PC-3 (cell line): Measurements from ENCODE around the gene TGFA. TPM values are rescaled to one million over a fixed set of nuclear protein-coding genes. Genes with fewer than 3 reads are reported as not detected.

Experiments
- ATAC-seq: fragments of 200-7000 bp; cut with Tn5 transposase; 2 replicates; pipeline ENCODE4 v1.9.1; 2020; ENCODE audit warnings: mild to moderate bottlenecking, moderate library complexity
- BruUV-seq: library from RNA; stranded (reverse); fragments of 400-500 nt; replicated peaks from 2 replicates; lab custom pipeline; 2021; lab: Mats Ljungman, UMichigan
- CTCF ChIA-PET: fragments of 300-600 bp; sonication (Branson Sonifier 250); formaldehyde crosslinking; loops from one replicate; lab custom pipeline; 2022; ENCODE audit warnings: antibody characterized with exemption; lab: Charles Lee
- POLR2A ChIA-PET: fragments of 300-600 bp; sonication (Branson Sonifier 250); formaldehyde crosslinking; loops from one replicate; lab custom pipeline; 2022; ENCODE audit warnings: antibody characterized with exemption; ENCODE audit not compliant: unreplicated experiment; lab: Charles Lee
- DNase-seq: peaks from one replicate; pipeline ENCODE4 v3.0.0-alpha.2; 2015
- H2AFZ ChIP-seq: fragments of 300-600 bp; sonication (generic); 2 replicates; pipeline ENCODE4 v1.6.0; 2016; ENCODE audit warnings: antibody characterized with exemption, low read length
- H3F3A ChIP-seq: fragments of 300-600 bp; sonication (generic); one replicate; pipeline ENCODE4 v1.6.0; 2017; ENCODE audit warnings: antibody characterized with exemption, low read length, control low read depth, mild to moderate bottlenecking; ENCODE audit not compliant: unreplicated experiment
- H3K27ac ChIP-seq: fragments of 300-600 bp; sonication (generic); 2 replicates; pipeline ENCODE4 v1.5.1; 2016; ENCODE audit warnings: mild to moderate bottlenecking, low read length
- H3K27me3 ChIP-seq: fragments of 300-600 bp; sonication (generic); 2 replicates; pipeline ENCODE4 v1.6.1; 2016; ENCODE audit warnings: low read length, mixed read lengths
- H3K36me3 ChIP-seq: fragments of 300-600 bp; sonication (generic); 2 replicates; pipeline ENCODE4 v1.6.1; 2016; ENCODE audit warnings: low read depth, mixed run types, low read length, mixed read lengths
- H3K4me1 ChIP-seq: fragments of 300-600 bp; sonication (generic); 2 replicates; pipeline ENCODE4 v1.5.1; 2016; ENCODE audit warnings: low read length; ENCODE audit not compliant: insufficient read depth
- H3K4me2 ChIP-seq: fragments of 300-600 bp; sonication (generic); 2 replicates; pipeline ENCODE4 v1.6.0; 2016; ENCODE audit warnings: low read length
- H3K4me3 ChIP-seq: fragments of 300-600 bp; sonication (generic); 2 replicates; pipeline ENCODE4 v1.5.1; 2016; ENCODE audit warnings: mild to moderate bottlenecking, low read length, mixed read lengths
- H3K79me2 ChIP-seq: fragments of 300-600 bp; sonication (generic); 2 replicates; pipeline ENCODE4 v1.6.1; 2017; ENCODE audit warnings: low read length, mixed read lengths
- H3K9ac ChIP-seq: fragments of 300-600 bp; sonication (generic); 2 replicates; pipeline ENCODE4 v1.6.0; 2016; ENCODE audit warnings: mild to moderate bottlenecking, low read length
- H3K9me2 ChIP-seq: fragments of 300-600 bp; sonication (generic); replicated peaks from 2 replicates; pipeline ENCODE4 v1.6.1; 2016; ENCODE audit warnings: mixed run types, low read length, mixed read lengths
- H3K9me3 ChIP-seq: fragments of 300-600 bp; sonication (generic); 2 replicates; pipeline ENCODE4 v1.6.1; 2016; ENCODE audit warnings: low read length, mixed read lengths
- H4K20me1 ChIP-seq: fragments of 300-600 bp; sonication (generic); 2 replicates; pipeline ENCODE4 v1.6.1; 2016; ENCODE audit warnings: low read length, mixed read lengths
- EZH2 ChIP-seq: fragments of 300-600 bp; sonication (generic); IDR thresholded peaks from one replicate; pipeline ENCODE4 v1.6.1; 2017; ENCODE audit warnings: antibody characterized with exemption, mild to moderate bottlenecking, low read length; ENCODE audit not compliant: unreplicated experiment
- EZH2phosphoT487 ChIP-seq: fragments of 300-600 bp; sonication (generic); IDR thresholded peaks from 2 replicates; pipeline ENCODE4 v1.6.1; 2018; ENCODE audit warnings: mild to moderate bottlenecking, antibody characterized with exemption, low read length, borderline replicate concordance
- intact Hi-C: fragments of 100-400 bp; cut with micrococcal nuclease; formaldehyde crosslinking; loops from 2 replicates; pipeline ENCODE4 v1.9.0; 2023
- total RNA-seq: library from RNA; depleted of rRNA; stranded (reverse); fragments of >200 nt; gene quantifications from 2 replicates; pipeline ENCODE4 v1.2.3, GENCODE V29; 2014
- TF ChIP-seq, protein P1 (sequence below): fragments of 300-600 bp; sonication (generic); conservative IDR thresholded peaks from 2 replicates; pipeline ENCODE4 v1.5.1; 2017; ENCODE audit warnings: antibody characterized with exemption, low read depth, mild to moderate bottlenecking, low read length

The TGFA gene
- total RNA-seq, 1 experiment from 2014 or later: 45.0 TPM

DNA sequence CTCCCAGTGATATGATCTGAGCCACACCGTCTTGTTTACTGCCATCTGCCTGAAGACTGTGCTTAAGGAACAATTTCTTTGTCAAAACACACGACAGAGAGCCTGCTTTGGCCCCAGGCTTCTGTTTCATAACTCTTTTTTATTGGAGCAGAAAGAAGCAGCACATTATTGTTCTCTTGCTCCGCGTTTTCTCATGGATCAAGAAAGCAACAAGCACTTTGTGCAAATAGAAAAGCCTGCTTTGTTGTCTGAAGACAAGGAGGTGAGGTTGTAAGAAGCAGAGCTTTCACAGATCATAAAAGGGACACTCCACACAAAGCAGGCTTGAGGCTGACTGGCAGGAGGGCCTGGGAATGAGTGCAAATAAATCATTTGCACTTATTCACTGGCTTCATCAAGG, 133.5 kb downstream of the TGFA start:
- DNase-seq: no peak
- H3K4me3 ChIP-seq: no peak overlapping the region
- TF ChIP-seq, protein P1, sequence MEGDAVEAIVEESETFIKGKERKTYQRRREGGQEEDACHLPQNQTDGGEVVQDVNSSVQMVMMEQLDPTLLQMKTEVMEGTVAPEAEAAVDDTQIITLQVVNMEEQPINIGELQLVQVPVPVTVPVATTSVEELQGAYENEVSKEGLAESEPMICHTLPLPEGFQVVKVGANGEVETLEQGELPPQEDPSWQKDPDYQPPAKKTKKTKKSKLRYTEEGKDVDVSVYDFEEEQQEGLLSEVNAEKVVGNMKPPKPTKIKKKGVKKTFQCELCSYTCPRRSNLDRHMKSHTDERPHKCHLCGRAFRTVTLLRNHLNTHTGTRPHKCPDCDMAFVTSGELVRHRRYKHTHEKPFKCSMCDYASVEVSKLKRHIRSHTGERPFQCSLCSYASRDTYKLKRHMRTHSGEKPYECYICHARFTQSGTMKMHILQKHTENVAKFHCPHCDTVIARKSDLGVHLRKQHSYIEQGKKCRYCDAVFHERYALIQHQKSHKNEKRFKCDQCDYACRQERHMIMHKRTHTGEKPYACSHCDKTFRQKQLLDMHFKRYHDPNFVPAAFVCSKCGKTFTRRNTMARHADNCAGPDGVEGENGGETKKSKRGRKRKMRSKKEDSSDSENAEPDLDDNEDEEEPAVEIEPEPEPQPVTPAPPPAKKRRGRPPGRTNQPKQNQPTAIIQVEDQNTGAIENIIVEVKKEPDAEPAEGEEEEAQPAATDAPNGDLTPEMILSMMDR: no peak
- no peak for TF ChIP-seq EZH2
- TF ChIP-seq EZH2phosphoT487: no peak
- no peak overlapping the region for H3K4me2 ChIP-seq
- no peak for ATAC-seq
- intact Hi-C loops: no loop called here
- H3F3A ChIP-seq: no peaks in the 10 kb centered on the region
- BruUV-seq: no TSS peak
- H3K27ac ChIP-seq: no peak overlapping the region
- no peaks in the 10 kb centered on the region for H3K9me2 ChIP-seq
- no peaks in the 10 kb centered on the region for H3K27me3 ChIP-seq
- no peak overlapping the region for H3K9ac ChIP-seq
- no peaks in the 10 kb centered on the region for H3K4me1 ChIP-seq
- ChIA-PET CTCF (no interaction called here), POLR2A (interaction anchor here (0.5 kb wide), 1 partner anchor 1375 kb away, joined by 3 read pairs; no protein-coding TSS in a partner anchor)
- no peaks in the 10 kb centered on the region for H4K20me1 ChIP-seq
- no peaks in the 10 kb centered on the region for H3K36me3 ChIP-seq
- H2AFZ ChIP-seq: peak overlapping the region; percentile 37; the same call in 1 of the 2 replicates
- no peaks in the 10 kb centered on the region for H3K79me2 ChIP-seq
- H3K9me3 ChIP-seq: no peaks in the 10 kb centered on the region

- Histone ChIP-seq H4K20me1 (no peaks in the 10 kb centered on the region), H3K79me2 (no peaks in the 10 kb centered on the region), H3K9ac (no peak overlapping the region), H3K4me1 (no peaks in the 10 kb centered on the region), H3K27ac (no peak overlapping the region), H3K27me3 (no peaks in the 10 kb centered on the region), H2AFZ (no peak overlapping the region), H3K9me2 (no peaks in the 10 kb centered on the region), H3K4me2 (no peak overlapping the region), H3K9me3 (no peaks in the 10 kb centered on the region), H3K4me3 (no peak overlapping the region), H3F3A (no peaks in the 10 kb centered on the region), H3K36me3 (no peaks in the 10 kb centered on the region)
- no peak for DNase-seq
- ATAC-seq: no peak
- intact Hi-C loops: no loop called here
- TF ChIP-seq EZH2 (no peak), EZH2phosphoT487 (no peak)
- TF ChIP-seq, protein P1: no peak
- CTCF ChIA-PET: no interaction called here
- no TSS peak for BruUV-seq
- POLR2A ChIA-PET: no interaction called here
These were observed 135.1 kb downstream of the TGFA start for GRCh38 chr2:70418514-70418913.

DNA sequence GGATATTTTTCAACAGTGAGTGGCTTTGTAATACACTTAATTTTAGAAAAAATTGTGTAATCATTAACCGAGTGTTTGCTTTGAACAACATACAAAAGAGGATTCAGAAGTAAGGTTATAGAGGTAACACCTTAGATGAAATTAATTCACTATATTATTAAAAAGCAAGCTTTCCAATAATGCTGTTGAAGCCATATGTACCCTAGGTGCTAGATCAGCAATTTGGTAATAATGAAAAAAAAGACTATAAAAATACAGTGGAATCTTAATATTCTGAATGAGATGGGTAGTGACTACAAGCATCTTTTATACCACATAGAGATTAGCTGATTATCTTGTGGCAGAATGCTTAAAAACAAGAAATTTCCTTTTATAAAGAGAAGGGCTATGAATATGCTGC, 136.6 kb downstream of the TGFA start:
- no peaks in the 10 kb centered on the region for H3K9me2 ChIP-seq
- ATAC-seq (no peak), DNase-seq (no peak)
- POLR2A ChIA-PET: interaction anchor here (0.6 kb wide), 1 partner anchor 31 kb away, joined by 3 read pairs; no protein-coding TSS in a partner anchor
- no peak overlapping the region for H3K9ac ChIP-seq
- H3K79me2 ChIP-seq: no peaks in the 10 kb centered on the region
- H3F3A ChIP-seq: no peaks in the 10 kb centered on the region
- no TSS peak for BruUV-seq
- TF ChIP-seq EZH2 (no peak), EZH2phosphoT487 (no peak)
- TF ChIP-seq, protein P1: no peak
- H3K27ac ChIP-seq: no peak overlapping the region
- no peaks in the 10 kb centered on the region for H3K27me3 ChIP-seq
- intact Hi-C loops: no loop called here
- H2AFZ ChIP-seq: no peak overlapping the region
- no peaks in the 10 kb centered on the region for H3K9me3 ChIP-seq
- H3K4me2 ChIP-seq: no peak overlapping the region
- no peaks in the 10 kb centered on the region for H3K4me1 ChIP-seq
- CTCF ChIA-PET: no interaction called here
- H3K36me3 ChIP-seq: no peaks in the 10 kb centered on the region
- H4K20me1 ChIP-seq: no peaks in the 10 kb centered on the region
- H3K4me3 ChIP-seq: no peak overlapping the region
